Panc1 (cell line): ENCODE data around the gene CGNL1. TPM values are rescaled to one million over a fixed set of nuclear protein-coding genes. Genes with fewer than 3 reads are reported as not detected.

ENCODE experiments used
- ATAC-seq: fragments of 200-7000 bp; cut with Tn5 transposase; 2 replicates; pipeline ENCODE4 v1.9.1; 2020; ENCODE audit warnings: mild to moderate bottlenecking, moderate library complexity
- BruUV-seq: library from RNA; stranded (reverse); fragments of 400-500 nt; replicated peaks from 2 replicates; lab custom pipeline; 2021; lab: Mats Ljungman, UMichigan
- CTCF ChIA-PET: fragments of 300-600 bp; sonication (Branson Sonifier 250); formaldehyde crosslinking; loops from one replicate; lab custom pipeline; 2022; ENCODE audit warnings: antibody characterized with exemption; lab: Charles Lee
- POLR2A ChIA-PET: fragments of 300-600 bp; sonication (Branson Sonifier 250); formaldehyde crosslinking; loops from one replicate; lab custom pipeline; 2022; ENCODE audit warnings: antibody characterized with exemption; lab: Charles Lee
- DNase-seq: peaks from one replicate; pipeline ENCODE4 v3.0.0-alpha.2; 2010; ENCODE audit warnings: low read depth, low spot score
- H3K27ac ChIP-seq: 2 replicates; pipeline ENCODE4 v1.5.1; 2011; ENCODE audit warnings: mild to moderate bottlenecking, low read length, inconsistent platforms
- H3K27me3 ChIP-seq: fragments of 200-500 bp; sonication (Bioruptor generic); 2 replicates; pipeline ENCODE4 v1.6.0; 2014; ENCODE audit warnings: low read length, inconsistent platforms; ENCODE audit not compliant: control insufficient read depth, insufficient read depth
- H3K36me3 ChIP-seq: fragments of 200-500 bp; sonication (Bioruptor generic); 2 replicates; pipeline ENCODE4 v1.5.1; 2014; ENCODE audit warnings: inconsistent platforms, mild to moderate bottlenecking, low read length, moderate library complexity; ENCODE audit not compliant: control insufficient read depth, insufficient read depth
- H3K4me1 ChIP-seq: 2 replicates; pipeline ENCODE4 v1.5.1; 2011; ENCODE audit warnings: inconsistent platforms, mild to moderate bottlenecking, low read length, moderate library complexity; ENCODE audit not compliant: control insufficient read depth, insufficient read depth
- H3K4me3 ChIP-seq, 2 experiments: 2 replicates each; pipeline ENCODE4 v1.5.1; 2011 to 2012; ENCODE audit warnings: low read depth in 2 of 2, low read length in 2 of 2, mild to moderate bottlenecking in 2 of 2, inconsistent platforms in 1 of 2, moderate library complexity in 1 of 2
- H3K9me3 ChIP-seq: fragments of 200-500 bp; sonication (Bioruptor generic); 2 replicates; pipeline ENCODE4 v1.5.1; 2014; ENCODE audit warnings: low read depth, mild to moderate bottlenecking, inconsistent platforms, low read length, moderate library complexity; ENCODE audit not compliant: control insufficient read depth, insufficient read depth
- CTCF ChIP-seq: fragments of 450-650 bp; IDR thresholded peaks from 2 replicates; pipeline ENCODE4 v1.5.1; 2017; ENCODE audit warnings: mild to moderate bottlenecking
- POLR2AphosphoS5 ChIP-seq: IDR thresholded peaks from 2 replicates; pipeline ENCODE4 v1.6.1; 2012; ENCODE audit warnings: mild to moderate bottlenecking, low read depth, low read length, moderate library complexity
- REST ChIP-seq, 2 experiments: IDR thresholded peaks; 2 replicates each; pipeline ENCODE4 v1.6.1; 2011 to 2012; ENCODE audit warnings: low read depth in 2 of 2, control low read depth in 1 of 2, low read length in 1 of 2, mild to moderate bottlenecking in 1 of 2, moderate library complexity in 1 of 2; ENCODE audit not compliant: insufficient read depth in 1 of 2
- SIN3A ChIP-seq: IDR thresholded peaks from 2 replicates; pipeline ENCODE4 v1.6.1; 2012; ENCODE audit warnings: low read depth, mild to moderate bottlenecking, low read length, moderate library complexity, borderline replicate concordance; ENCODE audit not compliant: insufficient read depth
- TCF7L2 ChIP-seq: IDR thresholded peaks from 2 replicates; pipeline ENCODE4 v1.6.1; 2011; ENCODE audit warnings: mild to moderate bottlenecking, low read depth, low read length, inconsistent platforms
- in situ Hi-C: cut with HindIII; loops from 2 replicates; pipeline ENCODE4 v1.10.0; 2016; ENCODE audit warnings: low sequenced_read_pairs, low pct_unique_long_range_greater_than_20kb
- intact Hi-C: fragments of 100-400 bp; cut with micrococcal nuclease; formaldehyde crosslinking; loops from one replicate; pipeline ENCODE4 v1.10.0; 2022; ENCODE audit not compliant: unreplicated experiment
- total RNA-seq: library from RNA; stranded (reverse); gene quantifications from one replicate; pipeline ENCODE4 v1.2.1, GENCODE V29; 2021; ENCODE audit not compliant: unreplicated experiment

The CGNL1 gene
- total RNA-seq, 1 experiment from 2014 or later: 3.5 TPM

GRCh38 chr15:57509965-57510364, 133.7 kb downstream of the CGNL1 start:
- BruUV-seq: no TSS peak
- CTCF ChIA-PET: no interaction called here
- H3K27ac ChIP-seq: peak overlapping the region; percentile 40; the same call in 1 of the 2 replicates
- H3K27me3 ChIP-seq: no peaks in the 10 kb centered on the region
- POLR2A ChIA-PET: no interaction called here
- ATAC-seq (no peak), DNase-seq (no peak)
- H3K4me1 ChIP-seq: no peaks in the 10 kb centered on the region; the same call in 1 of the 2 replicates
- H3K9me3 ChIP-seq: no peaks in the 10 kb centered on the region
- no peak for TF ChIP-seq REST (IDR thresholded peaks at IDR 0.05; ENCODE audit: insufficient read depth in 1 of 2, low read depth in 2 of 2, low read length in 1 of 2)
- H3K36me3 ChIP-seq: no peaks in the 10 kb centered on the region
- in situ Hi-C loops (no loop called here), intact Hi-C loops (no loop called here)
- no peak overlapping the region for H3K4me3 ChIP-seq

- peak overlapping the region; percentile 40; the same call in 1 of the 2 replicates for H3K27ac ChIP-seq
- H3K9me3 ChIP-seq: no peaks in the 10 kb centered on the region
- H3K27me3 ChIP-seq: no peaks in the 10 kb centered on the region
- CTCF ChIA-PET: no interaction called here
- intact Hi-C loops (no loop called here), in situ Hi-C loops (no loop called here)
- no peaks in the 10 kb centered on the region; the same call in 1 of the 2 replicates for H3K4me1 ChIP-seq
- ATAC-seq (no peak), DNase-seq (no peak)
- H3K4me3 ChIP-seq: no peak overlapping the region
- TF ChIP-seq TCF7L2: no peak
- TF ChIP-seq CTCF: no peak
- TF ChIP-seq POLR2AphosphoS5: no peak
- TF ChIP-seq REST (IDR thresholded peaks at IDR 0.05; ENCODE audit: insufficient read depth in 1 of 2, low read depth in 2 of 2, low read length in 1 of 2): no peak
- no peak for TF ChIP-seq SIN3A
- BruUV-seq: no TSS peak
- POLR2A ChIA-PET: no interaction called here
- H3K36me3 ChIP-seq: no peaks in the 10 kb centered on the region
Observed at GRCh38 chr15:57510647-57511046, 134.3 kb downstream of the CGNL1 start.
